ENCODE data around the gene FAM107A. TPM values are rescaled to one million over a fixed set of nuclear protein-coding genes. Genes with fewer than 3 reads are reported as not detected.

The FAM107A gene, protein sequence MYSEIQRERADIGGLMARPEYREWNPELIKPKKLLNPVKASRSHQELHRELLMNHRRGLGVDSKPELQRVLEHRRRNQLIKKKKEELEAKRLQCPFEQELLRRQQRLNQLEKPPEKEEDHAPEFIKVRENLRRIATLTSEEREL
- total RNA-seq (2022) (not detected in 2 replicates), Bru-seq, nascent RNA (not detected), BruChase-seq, experiment 1, labeled RNA remaining after a 2-hour chase (not detected), BruChase-seq, experiment 2, labeled RNA remaining after a 6-hour chase (not detected)
- long read RNA-seq: 0 reads

DNA sequence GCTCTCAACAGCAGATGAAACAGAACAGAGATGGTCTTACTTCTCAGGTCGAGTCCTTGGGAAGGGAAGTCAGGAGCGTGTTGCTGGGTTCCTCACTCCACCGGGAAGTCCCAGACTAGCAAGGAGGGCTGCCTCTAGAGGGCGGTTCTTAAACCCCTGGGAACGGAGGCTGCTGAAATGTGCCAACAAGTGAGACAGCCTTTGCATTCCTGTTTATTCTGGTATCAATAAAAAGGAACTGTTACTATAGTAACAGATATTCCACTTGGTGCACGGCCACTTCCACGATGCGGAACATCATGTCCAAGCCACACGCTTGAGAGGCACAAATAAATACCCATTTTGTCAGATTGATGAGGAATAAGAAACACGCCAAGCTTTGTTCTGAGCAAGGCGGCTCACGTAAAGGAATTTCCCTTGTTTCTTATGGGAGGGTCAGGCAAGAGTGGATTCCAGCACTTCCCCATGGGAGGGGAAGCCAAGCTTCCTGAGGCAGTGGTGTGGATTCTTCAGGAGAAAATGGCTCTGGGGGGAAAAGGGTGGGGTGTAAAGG, at the start of gene FAM107A:
FAM107A (minus strand) TSS at position 123 of the 553 bp plus-strand sequence. CDS start 7,531 bp downstream, outside the sequence.
- no peaks in the 10 kb centered on the region for H3K27me3 Mint-ChIP-seq (ENCODE audit: insufficient read depth, unreplicated experiment)
- Histone ChIP-seq H3K4me1 (peaks cover 9% of the 10 kb centered on the region; the same call in 1 of the 2 replicates), H3K36me3 (ENCODE audit: control insufficient read depth, insufficient read depth, low read length) (no peaks in the 10 kb centered on the region), H3K9me3 (no peaks in the 10 kb centered on the region), H3K27me3 (replicated peaks; ENCODE audit: control insufficient read depth, insufficient read depth, low read length) (no peaks in the 10 kb centered on the region), H3K4me3 (ENCODE audit: low read depth, low read length) (no peak within 1 kb of the TSS)
- ChIA-PET CTCF (interaction anchor here (1.0 kb wide), 1 partner anchor 8 kb away, joined by 4 read pairs; no protein-coding TSS in a partner anchor), POLR2A (no interaction called here)
- no peak for DNase-seq
- TF ChIP-seq, protein P1, sequence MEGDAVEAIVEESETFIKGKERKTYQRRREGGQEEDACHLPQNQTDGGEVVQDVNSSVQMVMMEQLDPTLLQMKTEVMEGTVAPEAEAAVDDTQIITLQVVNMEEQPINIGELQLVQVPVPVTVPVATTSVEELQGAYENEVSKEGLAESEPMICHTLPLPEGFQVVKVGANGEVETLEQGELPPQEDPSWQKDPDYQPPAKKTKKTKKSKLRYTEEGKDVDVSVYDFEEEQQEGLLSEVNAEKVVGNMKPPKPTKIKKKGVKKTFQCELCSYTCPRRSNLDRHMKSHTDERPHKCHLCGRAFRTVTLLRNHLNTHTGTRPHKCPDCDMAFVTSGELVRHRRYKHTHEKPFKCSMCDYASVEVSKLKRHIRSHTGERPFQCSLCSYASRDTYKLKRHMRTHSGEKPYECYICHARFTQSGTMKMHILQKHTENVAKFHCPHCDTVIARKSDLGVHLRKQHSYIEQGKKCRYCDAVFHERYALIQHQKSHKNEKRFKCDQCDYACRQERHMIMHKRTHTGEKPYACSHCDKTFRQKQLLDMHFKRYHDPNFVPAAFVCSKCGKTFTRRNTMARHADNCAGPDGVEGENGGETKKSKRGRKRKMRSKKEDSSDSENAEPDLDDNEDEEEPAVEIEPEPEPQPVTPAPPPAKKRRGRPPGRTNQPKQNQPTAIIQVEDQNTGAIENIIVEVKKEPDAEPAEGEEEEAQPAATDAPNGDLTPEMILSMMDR (IDR thresholded peaks at IDR 0.05; ENCODE audit: insufficient read depth in 1 of 2, low read depth in 1 of 2, low read length in 1 of 2, severe bottlenecking in 1 of 2, unreplicated experiment in 1 of 2): peak in 1 of 2 experiments; percentile 15
- peaks cover 5% of the 10 kb centered on the region for H3K36me3 Mint-ChIP-seq (ENCODE audit: insufficient read depth, unreplicated experiment)
- no TSS peak for BruUV-seq (replicated peaks)
- intact Hi-C loops (cut with micrococcal nuclease; ENCODE audit: unreplicated experiment): no loop called here
- peaks cover 9% of the 10 kb centered on the region for H3K4me1 Mint-ChIP-seq (ENCODE audit: low read depth, unreplicated experiment)
- H3K27ac Mint-ChIP-seq (ENCODE audit: unreplicated experiment): no peak within 1 kb of the TSS
- no peaks in the 10 kb centered on the region for H3K9me3 Mint-ChIP-seq (ENCODE audit: unreplicated experiment)
- H3K4me3 Mint-ChIP-seq (ENCODE audit: unreplicated experiment): no peak within 1 kb of the TSS

DNA sequence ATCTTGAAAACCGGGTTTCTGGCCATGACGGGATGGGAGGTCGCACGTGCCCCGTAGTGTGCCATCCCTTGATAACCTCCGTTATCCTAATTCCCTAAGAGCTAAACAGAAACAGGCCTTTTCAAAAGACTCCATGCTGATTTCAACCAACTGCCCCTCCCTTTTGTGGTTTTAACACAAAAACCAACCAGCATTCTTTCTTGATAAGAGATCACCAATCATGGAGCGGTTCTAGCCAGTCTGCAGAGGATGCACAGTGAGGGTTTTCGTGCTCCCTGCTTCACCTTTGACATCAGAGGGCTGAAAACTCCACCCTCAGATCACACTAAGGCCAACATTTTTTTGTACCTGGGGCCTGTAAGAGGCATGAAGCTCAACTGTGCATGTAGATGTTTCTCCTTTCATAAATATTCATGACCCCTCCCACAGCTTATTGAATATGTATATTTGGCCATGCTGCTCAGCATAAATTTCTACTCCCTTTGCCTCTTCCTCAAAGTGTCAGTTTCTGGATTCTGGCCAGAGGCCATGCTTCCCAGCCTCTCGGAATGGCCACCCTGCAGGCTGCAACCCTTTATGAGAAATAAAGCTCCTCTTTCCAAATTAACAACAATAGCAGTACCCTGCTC, 48.1 kb upstream of the FAM107A start:
- POLR2A ChIA-PET: no interaction called here
- no peaks in the 10 kb centered on the region for H3K27me3 ChIP-seq (replicated peaks; ENCODE audit: control insufficient read depth, insufficient read depth, low read length)
- H3K27ac Mint-ChIP-seq (ENCODE audit: unreplicated experiment): no peak overlapping the region

DNA sequence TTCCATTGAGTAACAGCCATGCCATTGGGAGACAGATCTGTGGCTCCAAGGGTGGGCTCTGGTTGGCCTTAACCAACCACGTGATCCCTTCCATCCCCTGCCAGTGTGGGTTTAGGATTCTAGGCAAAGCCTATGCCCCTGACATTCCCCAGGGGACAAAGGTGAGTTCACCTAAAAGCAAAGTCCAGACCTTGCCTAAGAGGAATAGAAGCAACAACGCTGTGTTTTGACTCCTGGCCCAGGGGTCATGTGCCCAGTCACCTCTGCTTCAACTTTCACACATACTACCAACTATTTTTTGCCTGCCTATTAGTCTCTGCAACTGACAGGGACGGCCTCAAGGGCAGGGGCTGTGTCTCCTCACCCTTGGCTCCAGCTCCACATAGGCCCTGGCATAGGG, 47.4 kb upstream of the FAM107A start:
- no peaks in the 10 kb centered on the region for H3K9me3 ChIP-seq
- H3K27me3 ChIP-seq (replicated peaks; ENCODE audit: control insufficient read depth, insufficient read depth, low read length): no peaks in the 10 kb centered on the region
- no peak for DNase-seq
- Mint-ChIP-seq H3K9me3 (ENCODE audit: unreplicated experiment) (no peaks in the 10 kb centered on the region), H3K27ac (ENCODE audit: unreplicated experiment) (no peak overlapping the region), H3K4me1 (ENCODE audit: low read depth, unreplicated experiment) (no peaks in the 10 kb centered on the region), H3K27me3 (ENCODE audit: insufficient read depth, unreplicated experiment) (no peaks in the 10 kb centered on the region), H3K36me3 (ENCODE audit: insufficient read depth, unreplicated experiment) (no peaks in the 10 kb centered on the region), H3K4me3 (ENCODE audit: unreplicated experiment) (no peak overlapping the region)
- no peaks in the 10 kb centered on the region for H3K36me3 ChIP-seq (ENCODE audit: control insufficient read depth, insufficient read depth, low read length)
- no TSS peak for BruUV-seq (replicated peaks)
- TF ChIP-seq, protein P1 (IDR thresholded peaks at IDR 0.05; ENCODE audit: insufficient read depth in 1 of 2, low read depth in 1 of 2, low read length in 1 of 2, severe bottlenecking in 1 of 2, unreplicated experiment in 1 of 2): no peak
- ChIA-PET POLR2A (no interaction called here), CTCF (no interaction called here)
- peaks cover 11% of the 10 kb centered on the region for H3K4me1 ChIP-seq
- H3K4me3 ChIP-seq (ENCODE audit: low read depth, low read length): no peak overlapping the region
- intact Hi-C loops (cut with micrococcal nuclease; ENCODE audit: unreplicated experiment): no loop called here

More for the DNA sequence above, 48.1 kb upstream of the FAM107A start:
- Histone ChIP-seq H3K4me3 (ENCODE audit: low read depth, low read length) (no peak overlapping the region), H3K36me3 (ENCODE audit: control insufficient read depth, insufficient read depth, low read length) (no peaks in the 10 kb centered on the region), H3K9me3 (no peaks in the 10 kb centered on the region), H3K4me1 (peaks cover 19% of the 10 kb centered on the region)
- Mint-ChIP-seq H3K9me3 (ENCODE audit: unreplicated experiment) (no peaks in the 10 kb centered on the region), H3K27me3 (ENCODE audit: insufficient read depth, unreplicated experiment) (no peaks in the 10 kb centered on the region), H3K4me1 (ENCODE audit: low read depth, unreplicated experiment) (no peaks in the 10 kb centered on the region), H3K36me3 (ENCODE audit: insufficient read depth, unreplicated experiment) (no peaks in the 10 kb centered on the region), H3K4me3 (ENCODE audit: unreplicated experiment) (no peak overlapping the region)
- no peak for DNase-seq
- BruUV-seq (replicated peaks): no TSS peak
- intact Hi-C loops (cut with micrococcal nuclease; ENCODE audit: unreplicated experiment): no loop called here
- CTCF ChIA-PET: interaction anchor here (0.6 to 1.1 kb wide), 2 partner anchors 55 to 96 kb away, joined by 3 to 9 read pairs; no protein-coding TSS in a partner anchor
- TF ChIP-seq, protein P1 (IDR thresholded peaks at IDR 0.05; ENCODE audit: insufficient read depth in 1 of 2, low read depth in 1 of 2, low read length in 1 of 2, severe bottlenecking in 1 of 2, unreplicated experiment in 1 of 2): no peak

Measured in Caco-2 (cell line).